Measurements from ENCODE around the gene OTUD3. TPM values are rescaled to one million over a fixed set of nuclear protein-coding genes. Genes with fewer than 3 reads are reported as not detected.
"Not testable (repeated sequence)": the region's sequence is repeated elsewhere in the genome, so short reads cannot be mapped to it uniquely, and the experiment has no call there.

OTUD3 gene
- polyA plus RNA-seq, 4 donors: 2.2 to 21.4 (median 3.1) TPM

- peaks cover 0 to 19% (median 0%) of the 10 kb centered on the region in 3 donors for H3K4me1 ChIP-seq (ENCODE audit: control insufficient read depth in 3 of 3, insufficient read depth in 2 of 3, low read depth in 1 of 3, low read length in 2 of 3)
- H3K27me3 ChIP-seq (ENCODE audit: control insufficient read depth in 3 of 3, insufficient read depth in 3 of 3, low read length in 3 of 3): peaks cover 0 to 2% (median 0%) of the 10 kb centered on the region in 3 donors
- peak; percentile 94 to 95 for DNase-seq
- no peaks in the 10 kb centered on the region for H3K9me3 ChIP-seq (ENCODE audit: control insufficient read depth in 2 of 2, insufficient read depth in 1 of 2, low read depth in 1 of 2, low read length in 1 of 2)
- H3K36me3 ChIP-seq (ENCODE audit: control insufficient read depth in 3 of 3, insufficient read depth in 2 of 3, low read depth in 1 of 3, low read length in 3 of 3): no peaks in the 10 kb centered on the region
- peak overlapping the region in 2 of 3 donors; percentile 58 to 69 for H3K27ac ChIP-seq (ENCODE audit: low read depth in 1 of 3, low read length in 2 of 3)
- no peak overlapping the region for H3K4me3 ChIP-seq (ENCODE audit: low read depth in 1 of 3, low read length in 3 of 3)
- no peak for FAIRE-seq
- WGBS, 3 donors: 9 to 48% (median 17%) methylated on average over 7 of the region's 7 CpGs
These were observed 10.0 kb upstream of the OTUD3 start for GRCh38 chr1:19872190-19872589.

DNA sequence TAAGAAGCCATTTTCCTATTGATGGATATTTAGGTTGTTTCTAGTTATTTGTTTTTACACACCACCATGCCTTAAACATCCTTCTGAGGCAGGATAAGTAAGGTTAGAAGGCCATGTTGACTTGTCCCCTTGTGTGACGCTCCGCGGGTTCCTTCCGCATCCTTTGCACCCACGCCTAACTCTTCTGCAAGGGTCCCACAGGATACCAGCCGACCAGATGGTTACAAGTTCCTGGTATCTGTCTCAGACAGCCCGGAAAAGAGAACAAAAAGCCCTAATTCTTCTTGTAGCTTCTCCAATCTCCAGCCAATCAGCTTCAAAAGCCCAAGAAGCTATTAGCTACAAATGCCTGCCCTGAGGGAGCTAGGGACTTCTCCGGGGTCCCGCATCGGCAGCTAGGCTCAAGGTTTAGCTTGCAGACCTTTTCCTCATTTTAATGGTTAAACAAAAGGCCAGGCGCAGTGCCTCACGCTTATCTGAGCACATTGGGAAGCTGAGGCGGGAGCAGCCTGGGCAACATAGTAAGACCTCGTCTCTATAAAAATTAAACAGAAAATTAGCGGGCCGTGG is 4.9 kb upstream of the OTUD3 start:
- WGBS, 3 donors: 87 to 93% (median 88%) methylated on average over 16 of the region's 16 CpGs
- DNase-seq (no peak), FAIRE-seq (no peak)
- H3K36me3 ChIP-seq (ENCODE audit: control insufficient read depth in 3 of 3, insufficient read depth in 2 of 3, low read depth in 1 of 3, low read length in 3 of 3): no peaks in the 10 kb centered on the region
- no peaks in the 10 kb centered on the region for H3K9me3 ChIP-seq (ENCODE audit: control insufficient read depth in 2 of 2, insufficient read depth in 1 of 2, low read depth in 1 of 2, low read length in 1 of 2)
- H3K4me3 ChIP-seq (ENCODE audit: low read depth in 1 of 3, low read length in 3 of 3): no peak overlapping the region
- H3K27ac ChIP-seq (ENCODE audit: low read depth in 1 of 3, low read length in 2 of 3): no peak overlapping the region
- peaks cover 0 to 2% (median 0%) of the 10 kb centered on the region in 3 donors for H3K27me3 ChIP-seq (ENCODE audit: control insufficient read depth in 3 of 3, insufficient read depth in 3 of 3, low read length in 3 of 3)
- H3K4me1 ChIP-seq (ENCODE audit: control insufficient read depth in 3 of 3, insufficient read depth in 2 of 3, low read depth in 1 of 3, low read length in 2 of 3): peaks cover 0 to 22% (median 0%) of the 10 kb centered on the region in 3 donors

GRCh38 chr1:19877821-19878636 is 4.2 kb upstream of the OTUD3 start:
- Histone ChIP-seq H3K27me3 (ENCODE audit: control insufficient read depth in 3 of 3, insufficient read depth in 3 of 3, low read length in 3 of 3) (peaks cover 0 to 2% (median 0%) of the 10 kb centered on the region in 3 donors), H3K36me3 (ENCODE audit: control insufficient read depth in 3 of 3, insufficient read depth in 2 of 3, low read depth in 1 of 3, low read length in 3 of 3) (no peaks in the 10 kb centered on the region), H3K4me1 (ENCODE audit: control insufficient read depth in 3 of 3, insufficient read depth in 2 of 3, low read depth in 1 of 3, low read length in 2 of 3) (peaks cover 0 to 17% (median 1%) of the 10 kb centered on the region in 3 donors), H3K9me3 (ENCODE audit: control insufficient read depth in 2 of 2, insufficient read depth in 1 of 2, low read depth in 1 of 2, low read length in 1 of 2) (no peaks in the 10 kb centered on the region), H3K27ac (ENCODE audit: low read depth in 1 of 3, low read length in 2 of 3) (peak overlapping the region; percentile 73 to 82 (median 79)), H3K4me3 (ENCODE audit: low read depth in 1 of 3, low read length in 3 of 3) (no peak overlapping the region)
- FAIRE-seq (no peak), DNase-seq (peak in 1 of 2 donors; percentile 90)
- 63 to 74% (median 71%) methylated on average over 19 of the region's 19 CpGs for WGBS, 3 donors

GRCh38 chr1:19878637-19878985 is 3.6 kb upstream of the OTUD3 start:
- Histone ChIP-seq H3K27me3 (ENCODE audit: control insufficient read depth in 3 of 3, insufficient read depth in 3 of 3, low read length in 3 of 3) (peaks cover 0 to 2% (median 0%) of the 10 kb centered on the region in 3 donors), H3K4me3 (ENCODE audit: low read depth in 1 of 3, low read length in 3 of 3) (no peak overlapping the region), H3K27ac (ENCODE audit: low read depth in 1 of 3, low read length in 2 of 3) (peak overlapping the region; percentile 73 to 82 (median 79)), H3K36me3 (ENCODE audit: control insufficient read depth in 3 of 3, insufficient read depth in 2 of 3, low read depth in 1 of 3, low read length in 3 of 3) (no peaks in the 10 kb centered on the region), H3K4me1 (ENCODE audit: control insufficient read depth in 3 of 3, insufficient read depth in 2 of 3, low read depth in 1 of 3, low read length in 2 of 3) (peaks cover 2 to 23% (median 5%) of the 10 kb centered on the region in 3 donors), H3K9me3 (ENCODE audit: control insufficient read depth in 2 of 2, insufficient read depth in 1 of 2, low read depth in 1 of 2, low read length in 1 of 2) (no peaks in the 10 kb centered on the region)
- WGBS, 3 donors: 18 to 63% (median 36%) methylated on average over 12 of the region's 12 CpGs
- no peak for FAIRE-seq
- DNase-seq: peak; percentile 87 to 97

DNA sequence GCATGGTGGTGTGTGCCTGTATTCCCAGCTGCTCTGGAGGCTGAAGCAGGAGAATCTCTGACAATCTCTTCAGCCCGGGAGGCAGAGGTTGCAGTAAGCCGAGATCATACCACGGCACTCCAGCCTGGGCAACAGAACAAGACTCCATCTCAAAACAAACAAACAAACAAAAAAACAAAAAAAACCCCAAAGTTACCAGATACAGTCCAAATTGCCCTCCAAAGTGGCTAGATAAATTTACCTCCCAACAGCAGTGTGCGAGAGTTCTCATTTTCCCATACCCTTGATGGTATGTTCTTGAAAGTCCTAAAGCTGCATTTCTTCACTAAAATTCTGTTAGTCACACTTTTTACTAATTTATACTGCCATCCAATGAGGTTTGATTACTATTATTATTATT is 3.0 kb upstream of the OTUD3 start:
- H3K4me3 ChIP-seq (ENCODE audit: low read depth in 1 of 3, low read length in 3 of 3): no peak overlapping the region
- H3K4me1 ChIP-seq (ENCODE audit: control insufficient read depth in 3 of 3, insufficient read depth in 2 of 3, low read depth in 1 of 3, low read length in 2 of 3): peaks cover 2 to 23% (median 10%) of the 10 kb centered on the region in 3 donors
- FAIRE-seq (no peak), DNase-seq (no peak)
- H3K36me3 ChIP-seq (ENCODE audit: control insufficient read depth in 3 of 3, insufficient read depth in 2 of 3, low read depth in 1 of 3, low read length in 3 of 3): no peaks in the 10 kb centered on the region
- peak overlapping the region in 2 of 3 donors; percentile 73 to 82 for H3K27ac ChIP-seq (ENCODE audit: low read depth in 1 of 3, low read length in 2 of 3)
- no peaks in the 10 kb centered on the region for H3K9me3 ChIP-seq (ENCODE audit: control insufficient read depth in 2 of 2, insufficient read depth in 1 of 2, low read depth in 1 of 2, low read length in 1 of 2)
- peaks cover 0 to 2% (median 0%) of the 10 kb centered on the region in 3 donors for H3K27me3 ChIP-seq (ENCODE audit: control insufficient read depth in 3 of 3, insufficient read depth in 3 of 3, low read length in 3 of 3)
- WGBS, 3 donors: 87 to 91% (median 87%) methylated on average over 4 of the region's 4 CpGs

GRCh38 chr1:19879661-19880060 is 2.5 kb upstream of the OTUD3 start:
- Histone ChIP-seq H3K27me3 (ENCODE audit: control insufficient read depth in 3 of 3, insufficient read depth in 3 of 3, low read length in 3 of 3) (peaks cover 0 to 1% (median 0%) of the 10 kb centered on the region in 3 donors), H3K27ac (ENCODE audit: low read depth in 1 of 3, low read length in 2 of 3) (no peak overlapping the region), H3K9me3 (ENCODE audit: control insufficient read depth in 2 of 2, insufficient read depth in 1 of 2, low read depth in 1 of 2, low read length in 1 of 2) (no peaks in the 10 kb centered on the region), H3K4me1 (ENCODE audit: control insufficient read depth in 3 of 3, insufficient read depth in 2 of 3, low read depth in 1 of 3, low read length in 2 of 3) (peaks cover 2 to 23% (median 10%) of the 10 kb centered on the region in 3 donors), H3K4me3 (ENCODE audit: low read depth in 1 of 3, low read length in 3 of 3) (no peak overlapping the region), H3K36me3 (ENCODE audit: control insufficient read depth in 3 of 3, insufficient read depth in 2 of 3, low read depth in 1 of 3, low read length in 3 of 3) (no peaks in the 10 kb centered on the region)
- DNase-seq (no peak), FAIRE-seq (no peak)
- 91 to 98% (median 95%) methylated on average over 4 of the region's 4 CpGs for WGBS, 3 donors

DNA sequence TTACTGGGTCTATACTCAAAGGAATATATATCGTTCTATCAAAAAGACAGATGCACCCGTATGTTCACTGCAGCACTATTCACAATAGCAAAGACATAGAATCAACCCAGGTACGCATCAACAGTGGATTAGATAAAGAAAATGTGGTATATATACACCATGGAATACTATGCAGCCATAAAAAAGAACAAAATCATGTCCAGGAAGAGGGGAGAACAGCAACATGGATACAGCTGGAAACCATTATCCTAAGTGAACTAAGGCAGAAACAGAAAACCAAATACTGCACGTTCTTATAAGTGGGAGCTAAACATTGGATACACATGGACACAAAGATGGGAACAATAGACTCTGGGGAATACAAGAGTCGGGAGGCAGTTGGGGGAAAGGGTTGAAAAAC is 1.4 kb upstream of the OTUD3 start:
- not testable (repeated sequence) for H3K4me3 ChIP-seq (ENCODE audit: low read depth in 1 of 3, low read length in 3 of 3); H3K27ac ChIP-seq (ENCODE audit: low read depth in 1 of 3, low read length in 2 of 3); H3K9me3 ChIP-seq (ENCODE audit: control insufficient read depth in 2 of 2, insufficient read depth in 1 of 2, low read depth in 1 of 2, low read length in 1 of 2); H3K36me3 ChIP-seq (ENCODE audit: control insufficient read depth in 3 of 3, insufficient read depth in 2 of 3, low read depth in 1 of 3, low read length in 3 of 3); H3K27me3 ChIP-seq (ENCODE audit: control insufficient read depth in 3 of 3, insufficient read depth in 3 of 3, low read length in 3 of 3); FAIRE-seq; DNase-seq
- 77 to 85% (median 82%) methylated on average over 5 of the region's 5 CpGs for WGBS, 3 donors
- H3K4me1 ChIP-seq (ENCODE audit: control insufficient read depth in 3 of 3, insufficient read depth in 2 of 3, low read depth in 1 of 3, low read length in 2 of 3): peaks cover 3 to 23% (median 10%) of the 10 kb centered on the region in 3 donors

DNA sequence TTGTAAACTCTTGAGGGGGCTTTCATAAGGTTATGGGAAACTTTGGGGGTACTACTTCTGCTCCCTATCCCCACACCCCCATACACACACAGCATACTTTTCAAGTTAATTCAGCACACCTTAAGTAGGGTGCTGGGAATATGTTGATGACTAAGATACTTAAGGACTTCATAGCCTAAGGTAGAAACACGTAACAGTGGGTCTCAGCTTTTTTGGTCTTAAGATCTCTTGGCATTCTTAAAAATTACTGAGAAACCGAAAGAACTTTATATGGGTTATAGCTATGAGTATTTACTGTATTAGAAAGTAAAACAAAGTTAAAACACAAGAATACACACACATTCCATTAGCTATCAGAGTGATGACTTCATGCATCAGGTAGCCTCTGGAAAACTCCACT is 2.1 kb downstream of the OTUD3 start:
- peaks cover 3 to 11% (median 10%) of the 10 kb centered on the region in 3 donors for H3K4me1 ChIP-seq (ENCODE audit: control insufficient read depth in 3 of 3, insufficient read depth in 2 of 3, low read depth in 1 of 3, low read length in 2 of 3)
- DNase-seq (no peak), FAIRE-seq (no peak)
- H3K9me3 ChIP-seq (ENCODE audit: control insufficient read depth in 2 of 2, insufficient read depth in 1 of 2, low read depth in 1 of 2, low read length in 1 of 2): no peaks in the 10 kb centered on the region
- peak overlapping the region in 1 of 3 donors; percentile 72 for H3K4me3 ChIP-seq (ENCODE audit: low read depth in 1 of 3, low read length in 3 of 3)
- WGBS, 3 donors: 77 to 82% (median 79%) methylated on average over 2 of the region's 2 CpGs
- H3K27me3 ChIP-seq (ENCODE audit: control insufficient read depth in 3 of 3, insufficient read depth in 3 of 3, low read length in 3 of 3): no peaks in the 10 kb centered on the region
- peaks cover 0 to 2% (median 0%) of the 10 kb centered on the region in 3 donors for H3K36me3 ChIP-seq (ENCODE audit: control insufficient read depth in 3 of 3, insufficient read depth in 2 of 3, low read depth in 1 of 3, low read length in 3 of 3)
- no peak overlapping the region for H3K27ac ChIP-seq (ENCODE audit: low read depth in 1 of 3, low read length in 2 of 3)

Data from small intestine (tissue), 7 donors.